ENCODE results near the gene SLC22A9.
"Not testable (repeated sequence)": the region's sequence is repeated elsewhere in the genome, so short reads cannot be mapped to it uniquely, and the experiment has no call there.

Gene SLC22A9

GRCh38 chr11:63369165-63369970 lies at the start of gene SLC22A9:
Gene SLC22A9 (plus strand): TSS chr11:63369785. CDS start chr11:63370057, 272 bp downstream.
- no peak for DNase-seq (ENCODE audit: low read depth, low spot score)

- no peak for DNase-seq (ENCODE audit: low read depth, low spot score)
Measured at GRCh38 chr11:63321723-63322122, 47.9 kb upstream of the SLC22A9 start.

GRCh38 chr11:63335089-63335488 lies 34.5 kb upstream of the SLC22A9 start:
- not testable (repeated sequence) for DNase-seq (ENCODE audit: low read depth, low spot score)

GRCh38 chr11:63337070-63337469 lies 32.5 kb upstream of the SLC22A9 start:
- no peak for DNase-seq (ENCODE audit: low read depth, low spot score)

- DNase-seq (ENCODE audit: low read depth, low spot score), result no peak
Measured at GRCh38 chr11:63343130-63343529, 26.5 kb upstream of the SLC22A9 start.

- no peak for DNase-seq (ENCODE audit: low read depth, low spot score)
Measured at GRCh38 chr11:63352144-63352543, 17.4 kb upstream of the SLC22A9 start.

GRCh38 chr11:63362196-63362793 lies 7.3 kb upstream of the SLC22A9 start:
- no peak for DNase-seq (ENCODE audit: low read depth, low spot score)

GRCh38 chr11:63369971-63370588 lies 495 bp downstream of the SLC22A9 start:
- no peak for DNase-seq (ENCODE audit: low read depth, low spot score)

GRCh38 chr11:63371396-63371795 lies 1.8 kb downstream of the SLC22A9 start:
- no peak for DNase-seq (ENCODE audit: low read depth, low spot score)

- DNase-seq (ENCODE audit: low read depth, low spot score), result no peak
Measured at GRCh38 chr11:63375434-63375833, 5.8 kb downstream of the SLC22A9 start.

- DNase-seq (ENCODE audit: low read depth, low spot score), result no peak
Measured at GRCh38 chr11:63380130-63380529, 10.5 kb downstream of the SLC22A9 start.

GRCh38 chr11:63395697-63396096 lies 26.1 kb downstream of the SLC22A9 start:
- DNase-seq (ENCODE audit: low read depth, low spot score), result no peak

- DNase-seq (ENCODE audit: low read depth, low spot score), result no peak
Measured at GRCh38 chr11:63404161-63404935, 34.8 kb downstream of the SLC22A9 start.

GRCh38 chr11:63405114-63405513 lies 35.5 kb downstream of the SLC22A9 start:
- no peak for DNase-seq (ENCODE audit: low read depth, low spot score)

- no peak for DNase-seq (ENCODE audit: low read depth, low spot score)
Measured at GRCh38 chr11:63406458-63406857, 36.9 kb downstream of the SLC22A9 start.

- DNase-seq (ENCODE audit: low read depth, low spot score), result no peak
Measured at GRCh38 chr11:63417174-63417852, 47.7 kb downstream of the SLC22A9 start.

GRCh38 chr11:63427971-63428508 lies 58.5 kb downstream of the SLC22A9 start:
- no peak for DNase-seq (ENCODE audit: low read depth, low spot score)

- DNase-seq (ENCODE audit: low read depth, low spot score), result not testable (repeated sequence)
Measured at GRCh38 chr11:63430731-63431130, 61.1 kb downstream of the SLC22A9 start.

GRCh38 chr11:63435351-63435750 lies 65.8 kb downstream of the SLC22A9 start:
- not testable (repeated sequence) for DNase-seq (ENCODE audit: low read depth, low spot score)

GRCh38 chr11:63435831-63436230 lies 66.2 kb downstream of the SLC22A9 start:
- DNase-seq (ENCODE audit: low read depth, low spot score), result not testable (repeated sequence)

GRCh38 chr11:63443714-63444113 lies 74.1 kb downstream of the SLC22A9 start:
- DNase-seq (ENCODE audit: low read depth, low spot score), result no peak
